ENCODE results near the gene CLSTN3.

CLSTN3 gene

DNA sequence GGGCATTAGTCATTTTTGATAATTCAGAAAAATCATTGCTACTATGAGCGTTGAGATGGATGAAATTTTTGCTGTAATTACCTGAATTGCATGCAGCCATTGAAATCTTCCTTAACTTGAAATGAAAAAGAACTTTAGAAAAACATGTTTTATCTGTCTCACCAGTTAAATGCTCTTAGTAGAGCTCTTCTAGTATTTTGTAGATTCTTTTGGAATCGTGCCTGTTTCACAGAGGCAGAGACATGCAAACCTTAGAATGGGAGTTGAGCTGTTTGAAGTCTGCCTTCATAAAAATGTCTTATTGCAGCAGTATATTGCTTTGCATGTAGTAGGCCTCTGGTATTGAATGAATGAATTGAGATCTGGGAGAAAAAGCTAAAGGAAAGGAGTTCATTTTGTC lies 63.5 kb downstream of the CLSTN3 start:
- DNase-seq = no peak

DNA sequence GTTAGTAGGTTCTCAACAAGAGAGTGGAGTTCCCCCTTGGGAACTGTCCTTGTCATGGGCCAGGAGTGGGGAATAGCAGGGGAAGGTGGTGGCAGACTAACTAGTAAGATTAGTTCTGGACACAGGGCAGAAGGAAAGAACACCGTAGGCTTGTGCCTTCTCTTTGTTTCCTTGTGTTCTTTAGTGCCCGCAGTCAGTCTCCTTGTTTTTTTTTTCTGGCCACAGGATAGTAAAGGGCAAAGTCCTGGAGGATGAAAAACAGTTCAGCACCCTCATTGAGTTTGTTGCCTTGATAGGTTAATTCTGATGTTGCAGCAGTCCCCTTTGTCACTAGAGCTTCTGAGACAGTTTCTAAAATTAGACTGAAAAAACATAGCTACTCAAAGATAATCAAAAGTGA lies 67.7 kb downstream of the CLSTN3 start:
- no peak for DNase-seq

DNA sequence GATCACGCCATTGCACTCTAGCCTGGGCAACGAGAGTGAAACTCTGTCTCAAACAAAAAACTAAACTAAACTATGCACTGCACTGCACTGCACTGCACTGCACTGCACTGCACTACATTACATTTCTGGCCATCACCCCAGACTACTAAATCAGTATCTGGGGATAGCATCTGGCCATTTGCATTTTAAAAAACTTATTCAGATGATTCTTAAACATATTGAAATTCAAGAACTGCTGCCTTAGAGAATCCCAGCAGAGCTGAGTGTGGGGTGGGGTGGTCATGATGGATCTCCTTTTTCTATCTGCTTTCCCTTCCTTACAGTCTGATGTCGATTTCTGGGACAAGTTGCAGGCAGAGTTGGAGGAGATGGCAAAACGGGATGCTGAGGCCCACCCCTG lies 72.9 kb downstream of the CLSTN3 start:
- DNase-seq = no peak

DNA sequence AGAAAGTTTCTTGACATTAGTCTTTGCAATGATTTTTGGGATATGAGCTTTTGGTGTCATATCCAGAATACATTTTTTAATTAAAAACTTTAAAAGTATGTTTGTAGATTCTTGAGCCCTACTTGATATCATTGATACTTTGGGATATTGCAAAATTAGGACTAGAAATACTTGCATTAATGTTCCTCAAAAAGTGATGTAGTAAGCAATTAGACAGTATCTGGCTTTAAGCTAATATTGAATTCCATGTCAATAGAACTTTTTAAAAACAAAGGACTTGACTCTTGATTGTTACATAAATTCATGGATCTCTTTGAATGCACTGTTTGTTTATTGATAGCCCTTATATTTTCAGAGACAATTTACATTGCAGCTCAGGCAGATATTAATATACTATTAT lies 74.9 kb downstream of the CLSTN3 start:
- DNase-seq = no peak

DNA sequence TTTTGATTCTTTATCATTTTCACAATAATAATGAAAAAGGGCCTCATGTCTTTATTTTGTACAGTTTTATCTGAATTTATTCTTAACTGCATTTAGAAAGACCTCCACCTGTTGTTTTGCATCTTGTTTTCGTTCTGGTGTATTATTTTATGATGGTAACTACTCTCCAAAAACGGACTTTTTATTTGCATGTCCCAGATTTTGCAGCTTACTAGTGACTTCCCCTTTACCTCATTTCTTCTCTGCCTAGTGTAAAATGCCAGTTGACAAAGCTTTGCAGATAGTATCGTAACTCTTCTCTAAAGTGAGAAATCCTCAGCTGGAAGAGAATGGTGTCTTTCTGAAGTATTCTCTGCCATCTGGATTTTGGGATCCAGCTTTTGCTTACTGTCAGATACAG lies 76.5 kb downstream of the CLSTN3 start:
- DNase-seq = no peak

DNA sequence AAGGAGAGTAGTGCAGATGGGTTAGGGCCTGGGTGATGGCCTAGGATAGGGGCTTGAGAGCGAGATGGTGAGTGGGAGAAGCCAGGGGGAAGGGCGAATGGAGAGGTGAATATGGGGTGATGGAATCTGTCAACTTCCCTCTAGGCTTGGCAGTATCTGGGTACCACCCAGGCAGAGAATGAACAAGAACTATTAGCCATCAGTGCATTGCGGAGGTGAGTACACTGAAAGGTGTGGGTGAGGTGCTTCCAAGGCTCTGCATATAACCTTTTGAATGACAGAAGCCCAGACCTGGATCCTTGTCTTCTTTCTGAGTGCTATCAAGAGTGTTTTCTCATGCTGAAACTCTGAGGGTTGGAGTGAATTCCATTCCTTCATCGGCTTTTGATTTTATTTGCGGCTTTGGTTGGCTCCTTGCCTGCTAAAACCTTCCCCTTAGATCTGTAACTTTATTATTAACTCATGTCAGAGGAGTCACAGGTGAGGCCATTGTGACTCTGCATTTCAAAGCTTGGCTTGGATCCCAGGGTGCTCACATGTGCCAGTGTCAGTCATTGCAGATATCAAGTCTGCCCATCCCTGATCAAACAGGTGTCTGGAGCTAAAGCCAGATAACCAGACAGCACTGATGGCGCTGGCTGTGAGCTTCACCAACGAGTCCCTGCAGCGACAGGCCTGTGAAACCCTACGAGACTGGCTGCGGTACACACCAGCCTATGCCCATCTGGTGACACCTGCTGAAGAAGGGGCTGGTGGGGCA lies 77.9 kb downstream of the CLSTN3 start:
- no peak for DNase-seq
